Measurements from ENCODE around the gene TFR2.

TFR2 gene

GRCh38 chr7:100570954-100571828 lies 70.2 kb downstream of the TFR2 start:
- no peak for DNase-seq
